SK-N-SH (cell line): ENCODE measurements around the gene MAP3K6. TPM values are rescaled to one million over a fixed set of nuclear protein-coding genes. Genes with fewer than 3 reads are reported as not detected.

Experiments used
- CTCF ChIA-PET: fragments of 300-600, 350-600 bp; formaldehyde crosslinking; extraction: SDS; loops from one replicate; lab custom pipeline; 2021; lab: Yijun Ruan, JAX
- POLR2A ChIA-PET: fragments of 350-600 bp; sonication (Branson Sonifier 250); formaldehyde crosslinking; extraction: SDS; loops from one replicate; lab custom pipeline; 2020; ENCODE audit warnings: antibody characterized with exemption, inconsistent platforms; lab: Yijun Ruan, JAX
- DNase-seq: peaks from one replicate; pipeline ENCODE4 v3.0.0; 2012
- H2AFZ ChIP-seq: fragments of 200-600 bp; sonication (generic); 2 replicates; pipeline ENCODE4 v1.8.1; 2016; ENCODE audit warnings: antibody characterized with exemption, mild to moderate bottlenecking, low read depth
- H3F3A ChIP-seq: fragments of 200-600 bp; sonication (generic); replicated peaks from 2 replicates; pipeline ENCODE3; 2016; ENCODE audit warnings: antibody characterized with exemption, mild to moderate bottlenecking; ENCODE audit not compliant: insufficient read depth
- H3K27ac ChIP-seq, 2 experiments: fragments of 200-500 bp in 1 of 2; fragments of 200-600 bp in 1 of 2; sonication (Bioruptor generic) in 1 of 2; sonication (generic), shearing (Covaris generic) in 1 of 2; 2 replicates each; pipeline versions ENCODE4 v1.5.1 to v1.6.1; 2014 to 2016; ENCODE audit warnings: low read depth in 2 of 2, inconsistent platforms in 1 of 2, low read length in 1 of 2, mild to moderate bottlenecking in 1 of 2, mixed read lengths in 1 of 2
- H3K27me3 ChIP-seq: fragments of 200-600 bp; sonication (generic), shearing (Covaris generic); 2 replicates; pipeline ENCODE4 v1.6.1; 2016; ENCODE audit warnings: mixed run types; ENCODE audit not compliant: insufficient read depth
- H3K36me3 ChIP-seq, 2 experiments: fragments of 200-500 bp in 1 of 2; fragments of 200-600 bp in 1 of 2; sonication (Bioruptor generic) in 1 of 2; sonication (generic) in 1 of 2; replicated peaks in 1 of 2; 2 replicates each; pipeline versions ENCODE3 to v1.5.1; 2014 to 2016; ENCODE audit warnings: low read length in 1 of 2, mild to moderate bottlenecking in 1 of 2; ENCODE audit not compliant: insufficient read depth in 2 of 2, control insufficient read depth in 1 of 2
- H3K4me1 ChIP-seq, 2 experiments: fragments of 200-500 bp in 1 of 2; fragments of 200-600 bp in 1 of 2; sonication (Bioruptor generic) in 1 of 2; sonication (generic), shearing (Covaris generic) in 1 of 2; 2 replicates each; pipeline versions ENCODE4 v1.5.1 to v1.6.1; 2014 to 2016; ENCODE audit warnings: low read depth in 1 of 2, low read length in 1 of 2, mixed run types in 1 of 2; ENCODE audit not compliant: insufficient read depth in 2 of 2, control insufficient read depth in 1 of 2
- H3K4me2 ChIP-seq: fragments of 200-600 bp; sonication (generic), shearing (Covaris generic); 2 replicates; pipeline ENCODE4 v1.6.1; 2017; ENCODE audit warnings: mixed run types
- H3K4me3 ChIP-seq, 2 experiments: fragments of 200-500 bp in 1 of 2; fragments of 200-600 bp in 1 of 2; sonication (Bioruptor generic) in 1 of 2; sonication (generic), shearing (Covaris generic) in 1 of 2; 2 replicates each; pipeline versions ENCODE4 v1.5.1 to v1.8.1; 2014 to 2016; ENCODE audit warnings: low read depth in 2 of 2, inconsistent platforms in 1 of 2, low read length in 1 of 2, mild to moderate bottlenecking in 1 of 2, mixed read lengths in 1 of 2, moderate library complexity in 1 of 2
- H3K79me2 ChIP-seq: fragments of 200-600 bp; sonication (generic); 2 replicates; pipeline ENCODE4 v1.8.1; 2017; ENCODE audit warnings: mild to moderate bottlenecking; ENCODE audit not compliant: insufficient read depth
- H3K9ac ChIP-seq: fragments of 200-600 bp; sonication (generic); 2 replicates; pipeline ENCODE4 v1.6.1; 2017; ENCODE audit warnings: mixed run types
- H3K9me2 ChIP-seq: fragments of 200-600 bp; sonication (generic); 2 replicates; pipeline ENCODE4 v1.6.1; 2017; ENCODE audit warnings: mixed run types
- H3K9me3 ChIP-seq: fragments of 200-600 bp; sonication (generic); 2 replicates; pipeline ENCODE4 v1.6.1; 2017; ENCODE audit warnings: mixed run types, mild to moderate bottlenecking, moderate library complexity
- H4K20me1 ChIP-seq: fragments of 200-600 bp; sonication (generic); 2 replicates; pipeline ENCODE4 v1.6.1; 2017; ENCODE audit warnings: mild to moderate bottlenecking, mixed run types; ENCODE audit not compliant: insufficient read depth
- CHD2 ChIP-seq: fragments of 150-350 bp; IDR thresholded peaks from 2 replicates; pipeline ENCODE4 v1.6.1; 2018; ENCODE audit warnings: low read length; ENCODE audit not compliant: partially characterized antibody
- CTCF ChIP-seq: fragments of 200-600 bp; sonication (generic); IDR thresholded peaks from 2 replicates; pipeline ENCODE4 v1.6.1; 2017; ENCODE audit warnings: antibody characterized with exemption, mild to moderate bottlenecking, moderate library complexity
- ELF1 ChIP-seq: IDR thresholded peaks from 2 replicates; pipeline ENCODE4 v1.4.0; 2012
- FOSL2 ChIP-seq: IDR thresholded peaks from 2 replicates; pipeline ENCODE4 v1.4.0; 2012; ENCODE audit warnings: low read depth, mild to moderate bottlenecking, moderate library complexity, borderline replicate concordance
- FOXM1 ChIP-seq: IDR thresholded peaks from 2 replicates; pipeline ENCODE4 v1.4.0; 2012; ENCODE audit warnings: low read depth, mild to moderate bottlenecking
- GABPA ChIP-seq: IDR thresholded peaks from 2 replicates; pipeline ENCODE4 v1.4.0; 2012; ENCODE audit warnings: low read depth, mild to moderate bottlenecking
- JUND ChIP-seq: IDR thresholded peaks from 2 replicates; pipeline ENCODE4 v1.4.0; 2012
- MAX ChIP-seq: IDR thresholded peaks from 2 replicates; pipeline ENCODE4 v1.4.0; 2012; ENCODE audit warnings: low read depth
- MXI1 ChIP-seq: IDR thresholded peaks from 2 replicates; pipeline ENCODE4 v1.6.1; 2012; ENCODE audit warnings: mild to moderate bottlenecking, low read depth, low read length, improper control_type of control experiment
- NRF1 ChIP-seq: IDR thresholded peaks from 2 replicates; pipeline ENCODE4 v1.6.1; 2012; ENCODE audit warnings: low read depth, mild to moderate bottlenecking, low read length
- PBX3 ChIP-seq: IDR thresholded peaks from 2 replicates; pipeline ENCODE4; 2012
- RAD21 ChIP-seq: IDR thresholded peaks from 2 replicates; pipeline ENCODE4 v1.6.1; 2012; ENCODE audit warnings: mild to moderate bottlenecking, low read length
- RCOR1 ChIP-seq: fragments of 150-350 bp; IDR thresholded peaks from 2 replicates; pipeline ENCODE4 v1.6.1; 2017; ENCODE audit warnings: antibody characterized with exemption, low read length
- REST ChIP-seq: IDR thresholded peaks from 2 replicates; pipeline ENCODE4 v1.6.1; 2012; ENCODE audit warnings: mild to moderate bottlenecking, low read depth, low read length, moderate library complexity
- SMC3 ChIP-seq: IDR thresholded peaks from 2 replicates; pipeline ENCODE4 v1.6.1; 2012; ENCODE audit warnings: low read depth, low read length, improper control_type of control experiment
- TCF12 ChIP-seq: IDR thresholded peaks from 2 replicates; pipeline ENCODE4 v1.4.0; 2012
- USF2 ChIP-seq: fragments of 150-350 bp; IDR thresholded peaks from 2 replicates; pipeline ENCODE4 v1.6.1; 2017; ENCODE audit warnings: antibody characterized with exemption, low read length, low read depth, borderline replicate concordance
- ZBTB33 ChIP-seq: IDR thresholded peaks from 2 replicates; pipeline ENCODE4 v1.4.0; 2012; ENCODE audit warnings: low read depth, borderline replicate concordance
- WGBS: methylation state at CpG from one replicate; pipeline ENCODE4 v1.1.6; 2017; ENCODE audit warnings: low lambda C conversion rate; 5-methylcytosine and 5-hydroxymethylcytosine counted together
- polyA plus RNA-seq, 3 experiments: library from polyadenylated mRNA; depleted of rRNA; stranded (reverse); fragments of >200 nt; gene quantifications; 2 replicates each; pipeline ENCODE4 v1.2.3, GENCODE V29; 2012

Gene MAP3K6
- polyA plus RNA-seq, 1 of the 3 experiments (the other 2 are of a cell fraction): 17.3 TPM

- Histone ChIP-seq H3K9me3 (no peaks in the 10 kb centered on the region), H3K9me2 (no peaks in the 10 kb centered on the region), H3K27me3 (no peaks in the 10 kb centered on the region), H3K79me2 (no peaks in the 10 kb centered on the region), H3K4me1 (no peaks in the 10 kb centered on the region), H3K4me2 (no peak overlapping the region), H3K9ac (no peak overlapping the region), H2AFZ (no peak overlapping the region), H3F3A (no peaks in the 10 kb centered on the region), H3K36me3 (no peaks in the 10 kb centered on the region), H3K27ac (no peak overlapping the region), H4K20me1 (no peaks in the 10 kb centered on the region), H3K4me3 (no peak overlapping the region)
- WGBS: 93% methylated on average over 3 of the region's 11 CpGs
- CTCF ChIA-PET: interaction anchor here (0.7 to 9.6 kb wide), 5 partner anchors 10 to 76 kb away, joined by 3 to 154 read pairs (median 14); partner anchors contain the start of gene CD164L2
- TF ChIP-seq NRF1 (no peak), SMC3 (no peak), CHD2 (no peak), TCF12 (no peak), FOSL2 (no peak), MAX (no peak), ELF1 (no peak), ZBTB33 (no peak), MXI1 (no peak), PBX3 (no peak), USF2 (no peak), GABPA (no peak), RCOR1 (no peak), FOXM1 (no peak), REST (no peak), RAD21 (peak; percentile 9; the same call in 1 of the 2 replicates), CTCF (peak; percentile 44), JUND (no peak)
- DNase-seq: peak; percentile 61
- POLR2A ChIA-PET: no interaction called here
Observed at GRCh38 chr1:27372808-27373690, 6.3 kb upstream of the MAP3K6 start.
